GM23338 (cell line): ENCODE results near the gene PRRC2A. TPM values are rescaled to one million over a fixed set of nuclear protein-coding genes. Genes with fewer than 3 reads are reported as not detected.

ENCODE experiments used
- ATAC-seq: fragments of 200-7000 bp; cut with Tn5 transposase; 3 replicates; pipeline ENCODE4 v1.9.1; 2020
- DNase-seq: peaks from one replicate; pipeline ENCODE4 v3.0.0-alpha.2; 2015; ENCODE audit warnings: low spot score
- H2AFZ ChIP-seq: fragments of 200-600 bp; sonication (generic); 2 replicates; pipeline ENCODE4 v1.8.0; 2016; ENCODE audit warnings: antibody characterized with exemption, mild to moderate bottlenecking, moderate library complexity
- H3F3A ChIP-seq: fragments of 200-600 bp; sonication (generic); replicated peaks from 2 replicates; pipeline ENCODE4 v1.8.0; 2017; ENCODE audit warnings: antibody characterized with exemption, mixed run types, low read depth
- H3K27ac ChIP-seq: fragments of 200-600 bp; sonication (generic); 2 replicates; pipeline ENCODE4 v1.6.1; 2016; ENCODE audit warnings: low read depth
- H3K27me3 ChIP-seq: fragments of 200-600 bp; sonication (generic); 2 replicates; pipeline ENCODE4 v1.8.0; 2016; ENCODE audit warnings: mild to moderate bottlenecking, mixed run types, moderate library complexity; ENCODE audit not compliant: insufficient read depth
- H3K36me3 ChIP-seq: fragments of 200-600 bp; sonication (generic); 2 replicates; pipeline ENCODE4 v1.8.0; 2016; ENCODE audit warnings: mild to moderate bottlenecking; ENCODE audit not compliant: insufficient read depth
- H3K4me1 ChIP-seq: fragments of 200-600 bp; sonication (generic); 2 replicates; pipeline ENCODE4 v1.8.0; 2016; ENCODE audit warnings: mild to moderate bottlenecking, moderate library complexity; ENCODE audit not compliant: insufficient read depth
- H3K4me2 ChIP-seq: fragments of 200-600 bp; sonication (generic); 2 replicates; pipeline ENCODE4 v1.7.1; 2017; ENCODE audit warnings: mixed run types
- H3K4me3 ChIP-seq: fragments of 200-600 bp; sonication (generic); 2 replicates; pipeline ENCODE4 v1.6.1; 2016; ENCODE audit warnings: mixed run types
- H3K79me2 ChIP-seq: fragments of 200-600 bp; sonication (generic); replicated peaks from 2 replicates; pipeline ENCODE4 v1.8.0; 2017; ENCODE audit warnings: mild to moderate bottlenecking; ENCODE audit not compliant: insufficient read depth
- H3K9me2 ChIP-seq: fragments of 200-600 bp; sonication (generic); 2 replicates; pipeline ENCODE4 v1.8.0; 2017; ENCODE audit not compliant: insufficient read depth
- H4K20me1 ChIP-seq: fragments of 200-600 bp; sonication (generic); replicated peaks from 2 replicates; pipeline ENCODE4 v1.8.0; 2017; ENCODE audit warnings: mild to moderate bottlenecking; ENCODE audit not compliant: insufficient read depth
- H3K27ac Mint-ChIP-seq: 2 replicates; pipeline ENCODE4 v1.8.0; 2020; ENCODE audit warnings: inconsistent platforms, mild to moderate bottlenecking, moderate library complexity, mixed read lengths
- H3K27me3 Mint-ChIP-seq: 3 replicates; pipeline ENCODE4 v1.8.0; 2022; ENCODE audit warnings: low read depth, mild to moderate bottlenecking, moderate library complexity, mixed read lengths, inconsistent platforms; ENCODE audit not compliant: insufficient read depth, poor library complexity
- H3K36me3 Mint-ChIP-seq: 3 replicates; pipeline ENCODE4 v1.8.0; 2021; ENCODE audit warnings: low read depth, mild to moderate bottlenecking, inconsistent platforms, moderate library complexity, mixed read lengths
- H3K4me1 Mint-ChIP-seq: 3 replicates; pipeline ENCODE4 v1.8.0; 2020; ENCODE audit warnings: mild to moderate bottlenecking, inconsistent platforms, mixed read lengths
- H3K4me3 Mint-ChIP-seq: 3 replicates; pipeline ENCODE4 v1.8.0; 2021; ENCODE audit warnings: moderate library complexity, mild to moderate bottlenecking, inconsistent platforms, mixed read lengths
- H3K9me3 Mint-ChIP-seq: 3 replicates; pipeline ENCODE4 v1.8.0; 2020; ENCODE audit warnings: moderate library complexity, mild to moderate bottlenecking, inconsistent platforms, mixed read lengths
- ETS1 ChIP-seq: IDR thresholded peaks from 2 replicates; pipeline ENCODE4 v1.6.1; 2016; ENCODE audit warnings: antibody characterized with exemption
- EZH2 ChIP-seq: fragments of 200-600 bp; sonication (generic); IDR thresholded peaks from one replicate; pipeline ENCODE4 v1.8.0; 2017; ENCODE audit warnings: antibody characterized with exemption, mild to moderate bottlenecking, low read depth; ENCODE audit not compliant: unreplicated experiment
- EZH2phosphoT487 ChIP-seq: fragments of 200-600 bp; sonication (generic); IDR thresholded peaks from one replicate; pipeline ENCODE4 v1.8.1; 2018; ENCODE audit warnings: antibody characterized with exemption; ENCODE audit not compliant: unreplicated experiment
- JUNB ChIP-seq: IDR thresholded peaks from one replicate; pipeline ENCODE4 v1.6.1; 2016; ENCODE audit warnings: antibody characterized with exemption; ENCODE audit not compliant: unreplicated experiment
- ZNF114 ChIP-seq: fragments of 250-450 bp; sonication (Bioruptor Pico); IDR thresholded peaks from 2 replicates; pipeline ENCODE4 v1.5.0; 2020; ENCODE audit warnings: mild to moderate bottlenecking, moderate library complexity
- ZNF331 ChIP-seq: fragments of 250-450 bp; sonication (Bioruptor Pico); IDR thresholded peaks from 2 replicates; pipeline ENCODE4 v1.5.0; 2020; ENCODE audit warnings: low read depth, mild to moderate bottlenecking, moderate library complexity
- polyA plus RNA-seq: library from polyadenylated mRNA; unstranded; fragments of >200 nt; fragmentation: Nextera tagmentation; extraction: Ambion mirVana; gene quantifications from 2 replicates; pipeline ENCODE4 v1.2.1, GENCODE V29; 2016
- total RNA-seq: library from RNA; depleted of rRNA; stranded (reverse); fragments of >200 nt; shearing (Covaris generic); gene quantifications from 2 replicates; pipeline ENCODE4 v1.2.3, GENCODE V29; 2014
- TF ChIP-seq, protein P1 (sequence below): IDR thresholded peaks from one replicate; pipeline ENCODE4 v1.6.1; 2018; ENCODE audit warnings: antibody characterized with exemption; ENCODE audit not compliant: unreplicated experiment
- TF ChIP-seq, protein P2 (sequence below), 2 experiments: fragments of 200-600 bp in 1 of 2; sonication (generic) in 1 of 2; conservative IDR thresholded peaks; 2 replicates each; pipeline versions ENCODE4 v1.5.1 to v1.6.1; 2016 to 2017; ENCODE audit warnings: antibody characterized with exemption in 2 of 2, low read depth in 2 of 2, mild to moderate bottlenecking in 2 of 2, moderate library complexity in 1 of 2

Gene PRRC2A
- total and polyA plus RNA-seq, 2 experiments from 2014 or later = 213 to 273 TPM

DNA sequence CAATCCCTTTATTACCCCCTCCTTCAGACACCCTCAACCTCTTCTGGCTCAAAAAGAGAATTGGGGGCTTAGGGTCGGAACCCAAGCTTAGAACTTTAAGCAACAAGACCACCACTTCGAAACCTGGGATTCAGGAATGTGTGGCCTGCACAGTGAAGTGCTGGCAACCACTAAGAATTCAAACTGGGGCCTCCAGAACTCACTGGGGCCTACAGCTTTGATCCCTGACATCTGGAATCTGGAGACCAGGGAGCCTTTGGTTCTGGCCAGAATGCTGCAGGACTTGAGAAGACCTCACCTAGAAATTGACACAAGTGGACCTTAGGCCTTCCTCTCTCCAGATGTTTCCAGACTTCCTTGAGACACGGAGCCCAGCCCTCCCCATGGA, 42.9 kb upstream of the PRRC2A start:
- peaks cover 20% of the 10 kb centered on the region for H3K27me3 ChIP-seq
- H3K4me3 ChIP-seq = no peak overlapping the region
- peaks cover 41% of the 10 kb centered on the region for H3K27me3 Mint-ChIP-seq
- no peak for DNase-seq
- peaks cover 3% of the 10 kb centered on the region; the same call in 2 of the 3 replicates for H3K9me3 Mint-ChIP-seq
- H3K79me2 ChIP-seq = no peaks in the 10 kb centered on the region
- H3K36me3 Mint-ChIP-seq = no peaks in the 10 kb centered on the region; the same call in 2 of the 3 replicates
- no peak overlapping the region for H2AFZ ChIP-seq
- no peak overlapping the region for H3K4me2 ChIP-seq
- H3K36me3 ChIP-seq = no peaks in the 10 kb centered on the region
- no peaks in the 10 kb centered on the region for H4K20me1 ChIP-seq
- H3F3A ChIP-seq = no peaks in the 10 kb centered on the region
- no peak overlapping the region for H3K27ac Mint-ChIP-seq
- peaks cover 29% of the 10 kb centered on the region for H3K4me1 Mint-ChIP-seq
- H3K9me2 ChIP-seq = no peaks in the 10 kb centered on the region
- no peak overlapping the region for H3K27ac ChIP-seq
- TF ChIP-seq, protein P1, sequence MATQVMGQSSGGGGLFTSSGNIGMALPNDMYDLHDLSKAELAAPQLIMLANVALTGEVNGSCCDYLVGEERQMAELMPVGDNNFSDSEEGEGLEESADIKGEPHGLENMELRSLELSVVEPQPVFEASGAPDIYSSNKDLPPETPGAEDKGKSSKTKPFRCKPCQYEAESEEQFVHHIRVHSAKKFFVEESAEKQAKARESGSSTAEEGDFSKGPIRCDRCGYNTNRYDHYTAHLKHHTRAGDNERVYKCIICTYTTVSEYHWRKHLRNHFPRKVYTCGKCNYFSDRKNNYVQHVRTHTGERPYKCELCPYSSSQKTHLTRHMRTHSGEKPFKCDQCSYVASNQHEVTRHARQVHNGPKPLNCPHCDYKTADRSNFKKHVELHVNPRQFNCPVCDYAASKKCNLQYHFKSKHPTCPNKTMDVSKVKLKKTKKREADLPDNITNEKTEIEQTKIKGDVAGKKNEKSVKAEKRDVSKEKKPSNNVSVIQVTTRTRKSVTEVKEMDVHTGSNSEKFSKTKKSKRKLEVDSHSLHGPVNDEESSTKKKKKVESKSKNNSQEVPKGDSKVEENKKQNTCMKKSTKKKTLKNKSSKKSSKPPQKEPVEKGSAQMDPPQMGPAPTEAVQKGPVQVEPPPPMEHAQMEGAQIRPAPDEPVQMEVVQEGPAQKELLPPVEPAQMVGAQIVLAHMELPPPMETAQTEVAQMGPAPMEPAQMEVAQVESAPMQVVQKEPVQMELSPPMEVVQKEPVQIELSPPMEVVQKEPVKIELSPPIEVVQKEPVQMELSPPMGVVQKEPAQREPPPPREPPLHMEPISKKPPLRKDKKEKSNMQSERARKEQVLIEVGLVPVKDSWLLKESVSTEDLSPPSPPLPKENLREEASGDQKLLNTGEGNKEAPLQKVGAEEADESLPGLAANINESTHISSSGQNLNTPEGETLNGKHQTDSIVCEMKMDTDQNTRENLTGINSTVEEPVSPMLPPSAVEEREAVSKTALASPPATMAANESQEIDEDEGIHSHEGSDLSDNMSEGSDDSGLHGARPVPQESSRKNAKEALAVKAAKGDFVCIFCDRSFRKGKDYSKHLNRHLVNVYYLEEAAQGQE = no peak
- no peak for TF ChIP-seq EZH2
- TF ChIP-seq EZH2phosphoT487 = no peak
- no peak for TF ChIP-seq JUNB
- ATAC-seq = no peak
- H3K4me1 ChIP-seq = peaks cover 4% of the 10 kb centered on the region; the same call in 1 of the 2 replicates
- no peak overlapping the region for H3K4me3 Mint-ChIP-seq

DNA sequence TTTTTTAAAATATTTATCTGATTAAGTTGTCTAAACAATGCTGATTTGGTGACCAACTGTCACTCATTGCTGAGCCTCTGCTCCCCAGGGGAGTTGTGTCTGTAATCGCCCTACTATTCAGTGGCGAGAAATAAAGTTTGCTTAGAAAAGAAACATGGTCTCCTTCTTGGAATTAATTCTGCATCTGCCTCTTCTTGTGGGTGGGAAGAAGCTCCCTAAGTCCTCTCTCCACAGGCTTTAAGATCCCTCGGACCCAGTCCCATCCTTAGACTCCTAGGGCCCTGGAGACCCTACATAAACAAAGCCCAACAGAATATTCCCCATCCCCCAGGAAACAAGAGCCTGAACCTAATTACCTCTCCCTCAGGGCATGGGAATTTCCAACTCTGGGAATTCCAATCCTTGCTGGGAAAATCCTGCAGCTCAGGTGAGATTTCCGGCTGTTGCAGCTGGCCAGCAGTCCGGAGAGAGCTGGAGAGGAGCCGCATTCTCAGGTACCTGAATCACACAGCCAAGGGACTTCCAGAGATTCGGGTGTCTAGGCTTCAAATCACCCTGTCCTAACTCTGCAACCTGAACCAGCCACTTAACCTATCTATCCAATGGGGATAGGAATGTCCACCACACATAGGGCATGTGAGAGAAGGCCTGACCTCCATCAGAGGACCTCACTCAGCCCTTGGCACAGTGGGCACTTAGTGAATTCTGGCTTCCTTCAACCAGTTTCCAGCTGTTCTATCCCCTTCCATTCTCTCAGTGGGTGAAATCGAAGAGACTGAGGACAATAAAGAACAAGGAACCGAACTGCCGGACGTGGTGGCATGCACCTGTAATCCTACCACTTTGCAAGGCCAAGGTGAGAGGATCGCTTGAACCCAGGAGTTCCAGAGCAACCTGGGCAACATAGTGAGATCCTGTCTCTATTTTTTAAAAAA, 42.1 kb upstream of the PRRC2A start:
- Histone ChIP-seq H3K9me2 (no peaks in the 10 kb centered on the region), H3K36me3 (no peaks in the 10 kb centered on the region), H3K4me3 (no peak overlapping the region), H4K20me1 (no peaks in the 10 kb centered on the region), H3K27ac (no peak overlapping the region), H3K27me3 (peaks cover 20% of the 10 kb centered on the region), H3F3A (no peaks in the 10 kb centered on the region), H2AFZ (no peak overlapping the region), H3K79me2 (no peaks in the 10 kb centered on the region), H3K4me1 (peaks cover 4% of the 10 kb centered on the region; the same call in 1 of the 2 replicates), H3K4me2 (no peak overlapping the region)
- DNase-seq = peak; percentile 75
- H3K36me3 Mint-ChIP-seq = no peaks in the 10 kb centered on the region; the same call in 2 of the 3 replicates
- no peak overlapping the region for H3K27ac Mint-ChIP-seq
- no peak for ATAC-seq
- peaks cover 28% of the 10 kb centered on the region for H3K4me1 Mint-ChIP-seq
- H3K4me3 Mint-ChIP-seq = no peak overlapping the region; the same call in 2 of the 3 replicates
- H3K9me3 Mint-ChIP-seq = peaks cover 3% of the 10 kb centered on the region; the same call in 2 of the 3 replicates
- H3K27me3 Mint-ChIP-seq = peaks cover 45% of the 10 kb centered on the region
- no peak for TF ChIP-seq ETS1
- TF ChIP-seq EZH2 = no peak
- TF ChIP-seq ZNF331 (CRISPR knock-in tag) = no peak
- no peak for TF ChIP-seq ZNF114 (CRISPR knock-in tag)
- TF ChIP-seq, protein P1 = no peak
- TF ChIP-seq, protein P2, sequence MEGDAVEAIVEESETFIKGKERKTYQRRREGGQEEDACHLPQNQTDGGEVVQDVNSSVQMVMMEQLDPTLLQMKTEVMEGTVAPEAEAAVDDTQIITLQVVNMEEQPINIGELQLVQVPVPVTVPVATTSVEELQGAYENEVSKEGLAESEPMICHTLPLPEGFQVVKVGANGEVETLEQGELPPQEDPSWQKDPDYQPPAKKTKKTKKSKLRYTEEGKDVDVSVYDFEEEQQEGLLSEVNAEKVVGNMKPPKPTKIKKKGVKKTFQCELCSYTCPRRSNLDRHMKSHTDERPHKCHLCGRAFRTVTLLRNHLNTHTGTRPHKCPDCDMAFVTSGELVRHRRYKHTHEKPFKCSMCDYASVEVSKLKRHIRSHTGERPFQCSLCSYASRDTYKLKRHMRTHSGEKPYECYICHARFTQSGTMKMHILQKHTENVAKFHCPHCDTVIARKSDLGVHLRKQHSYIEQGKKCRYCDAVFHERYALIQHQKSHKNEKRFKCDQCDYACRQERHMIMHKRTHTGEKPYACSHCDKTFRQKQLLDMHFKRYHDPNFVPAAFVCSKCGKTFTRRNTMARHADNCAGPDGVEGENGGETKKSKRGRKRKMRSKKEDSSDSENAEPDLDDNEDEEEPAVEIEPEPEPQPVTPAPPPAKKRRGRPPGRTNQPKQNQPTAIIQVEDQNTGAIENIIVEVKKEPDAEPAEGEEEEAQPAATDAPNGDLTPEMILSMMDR (conservative IDR thresholded peaks at IDR 0.05; ENCODE audit: low read depth in 2 of 2) = no peak
- TF ChIP-seq EZH2phosphoT487 = no peak
